AG10803 (cell line): ENCODE data around the gene ABCA4.

Experiments
- DNase-seq: peaks from one replicate; pipeline ENCODE4 v3.0.0; 2010; ENCODE audit warnings: low read depth
- H3K4me3 ChIP-seq: 2 replicates; pipeline ENCODE4 v1.5.1; 2011; ENCODE audit warnings: mild to moderate bottlenecking, low read length, control low read depth
- CTCF ChIP-seq: conservative IDR thresholded peaks from 2 replicates; pipeline ENCODE4 v1.5.1; 2011; ENCODE audit warnings: mild to moderate bottlenecking, low read length, control low read depth, inconsistent platforms

ABCA4 gene

GRCh38 chr1:94109478-94109877 lies 11.5 kb downstream of the ABCA4 start:
- H3K4me3 ChIP-seq: no peak overlapping the region
- no peak for TF ChIP-seq CTCF

GRCh38 chr1:94107141-94107540 lies 13.8 kb downstream of the ABCA4 start:
- H3K4me3 ChIP-seq: no peak overlapping the region
- no peak for DNase-seq
- TF ChIP-seq CTCF: no peak

More at GRCh38 chr1:94109478-94109877, 11.5 kb downstream of the ABCA4 start:
- DNase-seq: no peak

- H3K4me3 ChIP-seq: no peak overlapping the region
- DNase-seq: no peak
- no peak for TF ChIP-seq CTCF
Measured at GRCh38 chr1:94106716-94107115, 14.2 kb downstream of the ABCA4 start.

- DNase-seq: no peak
Measured at GRCh38 chr1:94105957-94106529, 14.9 kb downstream of the ABCA4 start.

GRCh38 chr1:94105581-94105952 lies 15.4 kb downstream of the ABCA4 start:
- no peak for DNase-seq
- TF ChIP-seq CTCF: no peak

More at GRCh38 chr1:94105957-94106529, 14.9 kb downstream of the ABCA4 start:
- H3K4me3 ChIP-seq: no peak overlapping the region
- no peak for TF ChIP-seq CTCF

GRCh38 chr1:94104776-94105580 lies 16.0 kb downstream of the ABCA4 start:
- H3K4me3 ChIP-seq: no peak overlapping the region
- no peak for TF ChIP-seq CTCF
- DNase-seq: no peak

More at GRCh38 chr1:94105581-94105952, 15.4 kb downstream of the ABCA4 start:
- no peak overlapping the region for H3K4me3 ChIP-seq

- no peak for TF ChIP-seq CTCF
- no peak for DNase-seq
- H3K4me3 ChIP-seq: no peak overlapping the region
Measured at GRCh38 chr1:94104127-94104684, 16.7 kb downstream of the ABCA4 start.
